GM10248 (cell line): ENCODE data around the gene PPP4R2.

Experiments used
- CTCF ChIA-PET: fragments of 300-600 bp; sonication (Branson Sonifier 250); formaldehyde crosslinking; extraction: SDS; loops from one replicate; lab custom pipeline; 2021; ENCODE audit warnings: antibody characterized with exemption; lab: Yijun Ruan, JAX
- POLR2A ChIA-PET: fragments of 350-650 bp; sonication (Branson Sonifier 250); formaldehyde crosslinking; extraction: SDS; loops from one replicate; lab custom pipeline; 2020; ENCODE audit warnings: antibody characterized with exemption; lab: Yijun Ruan, JAX
- DNase-seq: peaks from one replicate; pipeline ENCODE4 v3.0.0; 2012; ENCODE audit errors: extremely low spot score
- TF ChIP-seq, protein P1 (sequence below): IDR thresholded peaks from 2 replicates; pipeline ENCODE4 v1.5.1; 2012; ENCODE audit warnings: mild to moderate bottlenecking, low read depth; ENCODE audit errors: extremely low read depth, missing control alignments, control extremely low read depth

Gene PPP4R2

DNA sequence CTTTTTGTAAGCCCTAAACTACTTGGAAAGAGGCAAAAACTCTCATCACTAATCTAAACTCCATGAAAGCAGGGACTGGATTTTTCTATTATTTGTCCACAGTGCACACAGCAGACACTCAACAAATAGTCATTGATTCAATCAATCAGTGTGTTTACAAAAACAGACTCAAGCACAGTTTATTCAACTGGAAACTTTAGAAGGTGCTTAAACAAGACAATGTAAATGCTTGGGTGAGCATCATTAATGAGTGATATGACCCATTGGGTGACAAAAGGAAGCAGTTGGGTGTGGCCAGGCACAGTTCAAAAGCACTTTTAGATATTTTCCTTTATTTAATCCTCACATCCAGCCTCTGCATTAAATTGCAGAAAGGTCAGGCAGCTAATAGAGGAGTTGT is 32.0 kb upstream of the PPP4R2 start:
- POLR2A ChIA-PET = no interaction called here

DNA sequence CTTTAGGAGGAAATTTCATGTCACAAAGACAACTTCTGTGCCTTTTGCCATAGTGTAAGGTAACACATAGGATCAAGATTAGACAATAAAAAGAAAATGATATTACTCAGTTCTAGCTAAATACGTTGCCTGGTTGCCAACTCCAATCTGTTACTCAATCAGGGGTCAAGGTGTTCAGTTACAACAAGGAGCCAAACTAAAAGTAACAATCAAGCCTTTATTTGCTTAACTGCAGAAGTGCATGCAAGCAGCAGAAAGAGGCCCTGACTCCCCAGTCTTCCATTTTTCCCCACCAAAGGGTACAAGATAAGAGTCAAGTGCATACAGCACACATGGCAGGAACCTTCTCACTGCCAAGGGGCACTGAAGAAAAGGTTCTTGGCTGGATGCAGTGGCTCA is 28.3 kb upstream of the PPP4R2 start:
- ChIA-PET POLR2A (no interaction called here), CTCF (interaction anchor here (0.7 kb wide), 1 partner anchor 88 kb away, joined by 3 read pairs; no protein-coding TSS in a partner anchor)
- TF ChIP-seq, protein P1, sequence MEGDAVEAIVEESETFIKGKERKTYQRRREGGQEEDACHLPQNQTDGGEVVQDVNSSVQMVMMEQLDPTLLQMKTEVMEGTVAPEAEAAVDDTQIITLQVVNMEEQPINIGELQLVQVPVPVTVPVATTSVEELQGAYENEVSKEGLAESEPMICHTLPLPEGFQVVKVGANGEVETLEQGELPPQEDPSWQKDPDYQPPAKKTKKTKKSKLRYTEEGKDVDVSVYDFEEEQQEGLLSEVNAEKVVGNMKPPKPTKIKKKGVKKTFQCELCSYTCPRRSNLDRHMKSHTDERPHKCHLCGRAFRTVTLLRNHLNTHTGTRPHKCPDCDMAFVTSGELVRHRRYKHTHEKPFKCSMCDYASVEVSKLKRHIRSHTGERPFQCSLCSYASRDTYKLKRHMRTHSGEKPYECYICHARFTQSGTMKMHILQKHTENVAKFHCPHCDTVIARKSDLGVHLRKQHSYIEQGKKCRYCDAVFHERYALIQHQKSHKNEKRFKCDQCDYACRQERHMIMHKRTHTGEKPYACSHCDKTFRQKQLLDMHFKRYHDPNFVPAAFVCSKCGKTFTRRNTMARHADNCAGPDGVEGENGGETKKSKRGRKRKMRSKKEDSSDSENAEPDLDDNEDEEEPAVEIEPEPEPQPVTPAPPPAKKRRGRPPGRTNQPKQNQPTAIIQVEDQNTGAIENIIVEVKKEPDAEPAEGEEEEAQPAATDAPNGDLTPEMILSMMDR = no peak
- DNase-seq = no peak

More for the DNA sequence above, 32.0 kb upstream of the PPP4R2 start:
- CTCF ChIA-PET = interaction anchor here (1.0 kb wide), 1 partner anchor 18 kb away, joined by 3 read pairs; no protein-coding TSS in a partner anchor
- no peak for DNase-seq
- TF ChIP-seq, protein P1 = no peak

DNA sequence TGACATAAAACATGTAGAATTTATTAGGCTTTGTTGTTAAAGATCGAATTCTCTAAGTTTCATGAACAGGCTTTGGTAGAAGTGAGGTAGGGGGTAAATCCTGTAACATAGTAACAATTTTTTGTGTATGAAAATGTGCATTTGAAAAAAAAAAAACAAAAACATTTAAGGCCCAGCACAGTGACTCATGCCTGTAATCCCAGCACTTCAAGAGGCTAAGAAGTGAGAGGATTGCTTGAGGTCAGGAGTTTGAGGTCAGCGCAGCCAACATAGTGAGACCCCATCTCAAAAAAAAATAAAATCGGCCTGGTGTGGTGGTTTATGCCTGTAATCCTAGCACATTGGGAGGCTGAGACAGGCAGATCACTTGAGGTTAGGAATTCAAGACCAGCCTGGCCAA is 26.8 kb upstream of the PPP4R2 start:
- DNase-seq = no peak
- TF ChIP-seq, protein P1 = no peak
- ChIA-PET POLR2A (no interaction called here), CTCF (no interaction called here)

DNA sequence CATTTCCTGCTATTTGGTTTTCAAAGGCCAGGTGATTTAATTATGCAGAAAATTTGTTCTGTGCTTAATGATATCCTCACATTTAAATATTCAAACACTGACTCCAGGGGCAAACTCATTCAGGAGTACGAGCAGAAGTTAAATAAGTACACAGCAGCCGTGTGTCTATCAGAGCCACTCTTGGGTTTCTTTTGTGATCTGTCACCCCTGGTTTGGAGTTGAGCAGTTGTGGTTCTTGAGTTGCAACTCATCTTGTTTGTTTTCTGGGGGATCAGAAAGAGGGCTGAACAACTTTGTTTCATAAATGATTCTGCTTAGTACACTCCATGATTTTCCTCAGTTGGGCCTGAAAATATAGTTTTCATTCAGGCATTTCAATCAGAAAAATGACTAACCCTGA is 25.7 kb upstream of the PPP4R2 start:
- POLR2A ChIA-PET = interaction anchor here (0.7 kb wide), 1 partner anchor 17 kb away, joined by 3 read pairs; no protein-coding TSS in a partner anchor
- TF ChIP-seq, protein P1 = no peak
- DNase-seq = no peak
- CTCF ChIA-PET = interaction anchor here (1.1 kb wide), 1 partner anchor 85 kb away, joined by 3 read pairs; no protein-coding TSS in a partner anchor

DNA sequence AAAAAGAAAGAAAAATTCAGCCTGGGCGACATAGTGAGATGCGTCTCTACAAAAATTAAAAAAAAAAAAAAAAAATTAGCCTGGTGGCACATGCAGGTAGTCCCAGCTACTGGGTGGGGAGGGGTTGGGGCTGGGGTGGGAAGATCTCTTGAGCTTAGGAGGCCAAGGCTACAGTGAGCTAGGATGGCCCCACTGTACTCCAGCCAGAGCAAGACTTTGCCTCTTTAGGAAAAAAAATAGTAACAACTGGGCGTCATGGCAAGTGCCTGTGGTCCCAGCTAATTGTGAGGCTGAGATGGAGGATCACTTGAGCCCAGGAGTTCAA is 23.9 kb upstream of the PPP4R2 start:
- DNase-seq = no peak
- POLR2A ChIA-PET = interaction anchor here (0.6 kb wide), 1 partner anchor 209 kb away, joined by 3 read pairs; no protein-coding TSS in a partner anchor
- CTCF ChIA-PET = interaction anchor here (1.3 kb wide), 1 partner anchor 17 kb away, joined by 4 read pairs; no protein-coding TSS in a partner anchor
- TF ChIP-seq, protein P1 = no peak

DNA sequence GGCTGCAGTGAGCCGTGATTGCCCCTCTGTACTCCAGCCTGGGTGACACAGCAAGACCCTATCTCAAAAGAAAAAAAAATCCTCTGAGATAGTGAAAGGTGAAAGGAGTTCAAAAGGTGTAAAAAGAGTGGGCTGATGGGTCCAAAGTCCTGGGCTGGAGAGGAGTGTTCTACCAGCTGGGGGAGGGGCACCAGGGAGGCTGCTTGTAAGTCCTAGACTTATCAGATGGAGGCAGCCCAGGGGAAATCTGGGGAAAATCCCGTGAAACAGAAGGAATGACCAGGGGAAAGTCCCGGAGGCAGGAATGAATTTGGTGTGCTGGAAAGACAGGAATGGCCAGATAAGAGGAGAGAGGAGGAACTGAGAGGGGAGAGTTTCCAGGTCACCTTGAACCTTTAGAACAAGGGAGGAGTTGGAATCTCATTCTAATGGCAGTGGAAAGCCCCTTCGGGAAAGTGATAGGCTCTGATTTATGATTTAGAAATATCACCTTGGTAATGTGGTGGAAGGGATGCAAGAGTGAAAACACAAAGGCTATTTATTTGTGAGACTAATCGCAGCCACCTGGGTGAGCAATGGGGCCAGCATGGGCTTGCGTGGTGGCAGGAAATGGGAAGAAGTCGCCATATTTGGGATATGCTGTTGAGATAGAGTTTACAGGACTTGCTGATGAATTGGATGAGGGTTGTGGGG is 23.4 kb upstream of the PPP4R2 start:
- DNase-seq = no peak
- CTCF ChIA-PET = interaction anchor here (1.3 kb wide), 1 partner anchor 18 kb away, joined by 4 read pairs; no protein-coding TSS in a partner anchor
- POLR2A ChIA-PET = interaction anchor here (0.6 kb wide), 1 partner anchor 208 kb away, joined by 3 read pairs; no protein-coding TSS in a partner anchor
- TF ChIP-seq, protein P1 = no peak
